ENCODE data around the gene EXD3.

DNA sequence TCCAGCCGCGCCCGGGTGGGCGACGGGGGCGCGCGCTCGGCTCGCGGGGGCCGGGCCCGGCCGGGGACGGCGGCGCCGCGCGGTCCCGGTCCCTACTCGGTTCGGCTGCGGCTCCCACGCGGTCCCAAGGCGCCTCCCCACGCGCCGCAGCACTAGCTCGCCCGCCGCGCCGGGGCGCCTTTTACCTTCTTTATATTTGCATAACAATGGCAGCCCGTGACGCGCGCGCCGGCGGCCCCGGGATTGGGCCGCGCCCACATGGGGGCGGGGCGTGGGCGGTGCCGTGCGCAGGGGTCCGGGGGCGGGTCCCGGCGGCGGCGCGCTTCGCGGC, 120.9 kb downstream of the EXD3 start, which contains the start of gene NRARP:
- no peak for TF ChIP-seq EZH2 (IDR thresholded peaks at IDR 0.05; ENCODE audit: low read length, missing control alignments)
- TF ChIP-seq, protein P1, sequence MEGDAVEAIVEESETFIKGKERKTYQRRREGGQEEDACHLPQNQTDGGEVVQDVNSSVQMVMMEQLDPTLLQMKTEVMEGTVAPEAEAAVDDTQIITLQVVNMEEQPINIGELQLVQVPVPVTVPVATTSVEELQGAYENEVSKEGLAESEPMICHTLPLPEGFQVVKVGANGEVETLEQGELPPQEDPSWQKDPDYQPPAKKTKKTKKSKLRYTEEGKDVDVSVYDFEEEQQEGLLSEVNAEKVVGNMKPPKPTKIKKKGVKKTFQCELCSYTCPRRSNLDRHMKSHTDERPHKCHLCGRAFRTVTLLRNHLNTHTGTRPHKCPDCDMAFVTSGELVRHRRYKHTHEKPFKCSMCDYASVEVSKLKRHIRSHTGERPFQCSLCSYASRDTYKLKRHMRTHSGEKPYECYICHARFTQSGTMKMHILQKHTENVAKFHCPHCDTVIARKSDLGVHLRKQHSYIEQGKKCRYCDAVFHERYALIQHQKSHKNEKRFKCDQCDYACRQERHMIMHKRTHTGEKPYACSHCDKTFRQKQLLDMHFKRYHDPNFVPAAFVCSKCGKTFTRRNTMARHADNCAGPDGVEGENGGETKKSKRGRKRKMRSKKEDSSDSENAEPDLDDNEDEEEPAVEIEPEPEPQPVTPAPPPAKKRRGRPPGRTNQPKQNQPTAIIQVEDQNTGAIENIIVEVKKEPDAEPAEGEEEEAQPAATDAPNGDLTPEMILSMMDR (conservative IDR thresholded peaks at IDR 0.05 in 1 of 2, IDR thresholded peaks at IDR 0.05 in 1 of 2; ENCODE audit: low read depth in 1 of 2, low read length in 2 of 2), result no peak
